HG03064 (cell line): ENCODE measurements around the gene PAGR1.
"Not testable (repeated sequence)": the region's sequence is repeated elsewhere in the genome, so short reads cannot be mapped to it uniquely, and the experiment has no call there.

Experiments
- ATAC-seq: cut with Tn5 transposase; IDR thresholded peaks from one replicate; pipeline ENCODE4 v1.9.1; 2021; ENCODE audit warnings: low read depth; ENCODE audit not compliant: unreplicated experiment

The PAGR1 gene

DNA sequence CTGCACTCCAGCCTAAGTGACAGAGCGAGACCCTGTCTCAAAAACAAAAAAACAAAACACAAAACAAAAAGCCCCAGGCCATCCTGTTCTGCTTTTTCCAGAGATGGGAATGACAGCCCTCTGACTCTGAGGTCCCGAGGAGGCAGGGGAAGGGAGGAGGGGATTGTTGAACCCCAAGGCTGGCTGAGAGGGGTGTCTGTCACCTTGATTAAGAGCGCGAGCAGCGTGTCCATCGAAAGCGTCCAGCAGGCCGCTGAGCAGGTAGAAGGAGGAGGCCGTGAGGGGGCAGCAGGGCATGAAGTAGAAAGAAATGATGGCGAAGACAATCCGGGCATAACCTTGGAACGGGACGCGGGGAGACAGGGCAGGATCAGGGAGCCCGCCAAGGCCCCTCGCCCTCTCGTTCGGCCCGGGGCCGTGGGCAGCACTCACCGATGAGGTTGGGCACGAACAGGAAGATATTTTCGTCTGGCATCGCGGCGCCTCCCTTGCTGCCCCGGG, 46.5 kb downstream of the PAGR1 start:
- no peak for ATAC-seq

DNA sequence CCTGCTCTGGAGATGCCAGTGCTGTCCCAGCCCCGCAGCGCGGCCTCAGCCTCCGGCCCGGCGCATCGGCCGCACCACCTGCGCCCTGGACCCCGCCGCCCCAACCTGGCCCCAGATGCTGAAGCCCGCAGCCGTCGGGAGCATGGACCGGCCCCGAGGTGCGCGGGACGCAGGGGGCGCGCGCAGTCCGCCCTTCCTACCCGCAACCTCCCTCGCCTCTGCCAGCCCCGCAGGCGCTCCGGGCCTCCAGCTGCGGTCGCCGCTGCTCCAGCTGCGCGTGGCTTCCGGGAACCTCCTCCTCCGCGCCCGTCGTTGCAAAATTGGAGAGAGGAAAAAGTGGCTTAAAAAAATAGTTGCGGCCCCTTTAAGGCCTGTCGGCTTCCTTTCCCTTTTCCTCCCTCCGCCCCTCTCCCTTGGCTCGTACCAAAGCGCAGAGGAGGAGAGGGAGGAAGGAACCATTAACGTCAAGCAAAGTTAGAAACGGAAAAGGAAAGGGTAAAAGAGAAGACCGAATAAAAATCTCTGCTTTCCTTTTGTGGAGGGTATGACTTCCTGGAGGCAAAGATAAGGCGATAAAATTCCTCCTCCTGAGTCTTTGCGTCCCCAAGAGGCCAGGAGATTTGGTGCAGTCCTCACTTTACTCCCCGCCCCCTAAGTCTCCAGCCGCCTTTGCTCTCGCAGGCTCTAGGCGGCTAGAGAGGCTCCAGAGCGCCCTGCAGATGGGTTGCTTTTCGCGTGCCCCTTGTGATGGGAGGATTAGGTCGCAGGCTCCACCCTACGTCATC, 47.1 kb downstream of the PAGR1 start, which contains the start of gene CDIPT:
Gene CDIPT (minus strand): TSS at position 343 of the 785 bp plus-strand sequence. CDS start 369 bp downstream, outside the sequence.
- ATAC-seq, result peak; percentile 88

DNA sequence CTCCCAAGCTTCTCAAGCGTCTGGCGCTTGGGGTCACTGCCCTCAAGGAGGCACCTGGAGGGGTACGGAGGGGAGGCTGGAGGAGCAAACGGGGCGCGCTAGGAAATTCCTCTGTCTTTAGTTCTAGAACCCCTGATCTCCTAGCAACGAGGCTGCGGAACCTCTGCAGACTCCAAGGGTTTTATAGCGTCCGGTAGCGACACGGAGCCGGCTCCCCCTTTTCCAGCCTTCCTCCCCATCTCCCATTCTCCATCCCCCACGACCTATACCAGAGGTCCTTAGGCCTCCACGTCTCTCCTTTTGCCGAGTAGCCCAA, 47.7 kb downstream of the PAGR1 start:
- ATAC-seq, result no peak

DNA sequence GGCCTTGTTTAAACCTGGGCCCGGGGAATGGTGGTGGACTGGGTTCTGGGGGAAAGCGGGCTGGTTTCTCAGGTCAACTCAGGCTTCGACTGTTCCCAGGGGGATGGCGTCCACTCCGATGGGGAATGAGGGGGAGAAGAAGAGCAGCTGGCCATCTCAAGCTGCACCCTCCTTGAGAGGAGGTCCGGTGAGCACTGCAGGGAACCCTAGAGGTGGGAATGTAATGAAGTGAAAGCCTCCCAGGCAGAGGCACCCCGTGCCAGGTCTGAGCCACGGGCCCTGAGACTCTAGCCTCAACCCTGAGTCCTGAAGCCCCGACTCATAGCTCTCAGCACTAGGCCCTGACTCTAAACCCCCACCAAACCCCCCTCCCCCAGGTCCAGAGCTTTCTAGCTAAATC, 48.3 kb downstream of the PAGR1 start:
- no peak for ATAC-seq

DNA sequence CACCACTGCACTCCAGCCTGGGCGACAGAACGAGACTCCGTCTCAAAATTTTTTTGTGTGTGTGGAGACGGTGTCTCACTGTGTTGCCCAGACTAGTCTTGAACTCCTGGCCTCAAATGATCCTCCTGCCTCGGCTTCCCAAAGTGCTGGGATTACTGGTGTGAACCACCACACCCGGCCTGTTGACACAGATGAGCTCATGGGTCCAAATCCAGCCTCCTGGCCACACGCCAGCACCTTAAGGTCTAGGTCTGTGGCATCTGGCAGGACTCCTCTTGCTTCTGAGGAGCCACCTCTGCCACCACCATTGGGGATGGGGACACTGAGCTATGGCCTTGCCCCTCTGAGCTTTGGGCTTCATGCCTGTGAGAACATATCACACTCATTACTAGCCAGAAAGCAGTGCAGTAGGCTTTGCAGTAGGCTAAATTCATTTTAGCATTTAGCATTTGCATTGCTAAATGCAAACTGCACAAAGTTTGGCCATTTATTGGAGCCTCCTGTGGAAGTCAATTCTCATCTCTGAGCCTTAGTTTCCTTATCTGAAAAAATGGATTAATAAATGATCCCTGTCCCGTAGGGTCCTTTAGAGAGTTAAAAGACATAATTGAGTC, 52.6 kb downstream of the PAGR1 start:
- no peak for ATAC-seq

DNA sequence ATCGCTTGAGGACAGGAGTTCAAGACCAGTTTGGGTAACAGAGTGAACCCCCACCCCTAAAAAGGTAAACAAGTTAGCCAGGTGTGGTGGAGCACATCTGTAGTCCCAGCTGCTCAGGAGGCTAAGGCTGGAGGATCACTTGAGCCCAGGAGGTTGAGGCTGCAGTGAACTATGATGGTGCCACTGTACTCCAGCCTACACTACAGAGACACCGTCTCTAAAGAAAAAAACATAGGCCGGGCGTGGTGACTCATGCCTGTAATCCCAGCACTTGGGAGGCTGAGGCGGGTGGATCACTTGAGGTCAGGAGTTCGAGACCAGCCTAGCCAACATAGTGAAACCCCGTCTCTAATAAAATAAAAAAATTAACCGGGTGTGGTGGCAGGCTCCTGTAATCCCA, 53.1 kb downstream of the PAGR1 start:
- ATAC-seq, result not testable (repeated sequence)
